HCT116 (cell line): Measurements from ENCODE around the gene APOB.

ENCODE experiments used
- ELF1 ChIP-seq: IDR thresholded peaks from 2 replicates; pipeline ENCODE4 v1.6.1; 2012; ENCODE audit warnings: low read depth, borderline replicate concordance
- EZH2 ChIP-seq: fragments of 200-600 bp; sonication (generic); IDR thresholded peaks from 2 replicates; pipeline ENCODE4 v1.6.1; 2017; ENCODE audit warnings: antibody characterized with exemption, mixed run types
- EZH2phosphoT487 ChIP-seq: fragments of 200-600 bp; IDR thresholded peaks from 2 replicates; pipeline ENCODE4 v1.6.1; 2018; ENCODE audit warnings: antibody characterized with exemption, borderline replicate concordance
- JUND ChIP-seq: IDR thresholded peaks from 2 replicates; pipeline ENCODE4 v1.6.1; 2012
- POLR2A ChIP-seq: IDR thresholded peaks from 2 replicates; pipeline ENCODE4 v1.7.0; 2011; ENCODE audit warnings: borderline replicate concordance; ENCODE audit not compliant: insufficient read depth, insufficient read length; ENCODE audit errors: extremely low read depth
- POLR2AphosphoS5 ChIP-seq: IDR thresholded peaks from 2 replicates; pipeline ENCODE4 v1.6.1; 2011; ENCODE audit warnings: mild to moderate bottlenecking, low read depth, low read length, moderate library complexity
- SP1 ChIP-seq: IDR thresholded peaks from 2 replicates; pipeline ENCODE4 v1.6.1; 2012; ENCODE audit warnings: low read depth
- TF ChIP-seq, protein P1 (sequence below), 3 experiments: fragments of 200-600 bp in 1 of 3; sonication (generic) in 1 of 3; IDR thresholded peaks in 2 of 3; conservative IDR thresholded peaks in 1 of 3; 2 replicates each; pipeline ENCODE4 v1.5.1; 2012 to 2017; ENCODE audit warnings: low read depth in 2 of 3, low read length in 2 of 3, antibody characterized with exemption in 1 of 3, borderline replicate concordance in 1 of 3, control low read depth in 1 of 3, mild to moderate bottlenecking in 1 of 3, mixed read lengths in 1 of 3, mixed run types in 1 of 3, moderate library complexity in 1 of 3; ENCODE audit not compliant: insufficient read depth in 1 of 3
- TF ChIP-seq, protein P2 (sequence below): IDR thresholded peaks from 2 replicates; pipeline ENCODE4 v1.6.1; 2012
- TF ChIP-seq, protein P3 (sequence below): IDR thresholded peaks from 2 replicates; pipeline ENCODE4 v1.6.1; 2012; ENCODE audit warnings: low read depth
- TF ChIP-seq, protein P4 (sequence below): IDR thresholded peaks from 2 replicates; pipeline ENCODE4 v1.6.1; 2012

DNA sequence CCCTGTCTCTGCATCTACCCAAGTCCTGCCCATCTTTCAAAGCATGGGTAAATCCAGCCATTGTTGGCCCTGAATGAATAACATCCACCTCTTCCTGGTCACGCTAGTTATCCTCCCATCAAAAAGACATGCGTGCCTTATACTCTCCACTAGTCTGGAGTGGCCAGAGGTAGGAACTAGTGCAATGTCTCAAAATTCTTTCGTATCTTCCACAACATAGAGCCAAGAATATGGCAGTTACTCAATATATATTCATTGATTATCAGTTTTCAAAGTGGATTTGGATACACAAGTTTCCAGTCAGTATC lies 8.9 kb downstream of the APOB start:
- no peak for TF ChIP-seq EZH2
- TF ChIP-seq POLR2AphosphoS5 = no peak
- no peak for TF ChIP-seq POLR2A
- TF ChIP-seq, protein P1, sequence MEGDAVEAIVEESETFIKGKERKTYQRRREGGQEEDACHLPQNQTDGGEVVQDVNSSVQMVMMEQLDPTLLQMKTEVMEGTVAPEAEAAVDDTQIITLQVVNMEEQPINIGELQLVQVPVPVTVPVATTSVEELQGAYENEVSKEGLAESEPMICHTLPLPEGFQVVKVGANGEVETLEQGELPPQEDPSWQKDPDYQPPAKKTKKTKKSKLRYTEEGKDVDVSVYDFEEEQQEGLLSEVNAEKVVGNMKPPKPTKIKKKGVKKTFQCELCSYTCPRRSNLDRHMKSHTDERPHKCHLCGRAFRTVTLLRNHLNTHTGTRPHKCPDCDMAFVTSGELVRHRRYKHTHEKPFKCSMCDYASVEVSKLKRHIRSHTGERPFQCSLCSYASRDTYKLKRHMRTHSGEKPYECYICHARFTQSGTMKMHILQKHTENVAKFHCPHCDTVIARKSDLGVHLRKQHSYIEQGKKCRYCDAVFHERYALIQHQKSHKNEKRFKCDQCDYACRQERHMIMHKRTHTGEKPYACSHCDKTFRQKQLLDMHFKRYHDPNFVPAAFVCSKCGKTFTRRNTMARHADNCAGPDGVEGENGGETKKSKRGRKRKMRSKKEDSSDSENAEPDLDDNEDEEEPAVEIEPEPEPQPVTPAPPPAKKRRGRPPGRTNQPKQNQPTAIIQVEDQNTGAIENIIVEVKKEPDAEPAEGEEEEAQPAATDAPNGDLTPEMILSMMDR (IDR thresholded peaks at IDR 0.05 in 2 of 3, conservative IDR thresholded peaks at IDR 0.05 in 1 of 3; ENCODE audit: borderline replicate concordance in 1 of 3, insufficient read depth in 1 of 3, low read depth in 2 of 3, low read length in 2 of 3) = no peak
- TF ChIP-seq, protein P2, sequence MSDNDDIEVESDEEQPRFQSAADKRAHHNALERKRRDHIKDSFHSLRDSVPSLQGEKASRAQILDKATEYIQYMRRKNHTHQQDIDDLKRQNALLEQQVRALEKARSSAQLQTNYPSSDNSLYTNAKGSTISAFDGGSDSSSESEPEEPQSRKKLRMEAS = no peak
- no peak for TF ChIP-seq EZH2phosphoT487
- TF ChIP-seq, protein P3, sequence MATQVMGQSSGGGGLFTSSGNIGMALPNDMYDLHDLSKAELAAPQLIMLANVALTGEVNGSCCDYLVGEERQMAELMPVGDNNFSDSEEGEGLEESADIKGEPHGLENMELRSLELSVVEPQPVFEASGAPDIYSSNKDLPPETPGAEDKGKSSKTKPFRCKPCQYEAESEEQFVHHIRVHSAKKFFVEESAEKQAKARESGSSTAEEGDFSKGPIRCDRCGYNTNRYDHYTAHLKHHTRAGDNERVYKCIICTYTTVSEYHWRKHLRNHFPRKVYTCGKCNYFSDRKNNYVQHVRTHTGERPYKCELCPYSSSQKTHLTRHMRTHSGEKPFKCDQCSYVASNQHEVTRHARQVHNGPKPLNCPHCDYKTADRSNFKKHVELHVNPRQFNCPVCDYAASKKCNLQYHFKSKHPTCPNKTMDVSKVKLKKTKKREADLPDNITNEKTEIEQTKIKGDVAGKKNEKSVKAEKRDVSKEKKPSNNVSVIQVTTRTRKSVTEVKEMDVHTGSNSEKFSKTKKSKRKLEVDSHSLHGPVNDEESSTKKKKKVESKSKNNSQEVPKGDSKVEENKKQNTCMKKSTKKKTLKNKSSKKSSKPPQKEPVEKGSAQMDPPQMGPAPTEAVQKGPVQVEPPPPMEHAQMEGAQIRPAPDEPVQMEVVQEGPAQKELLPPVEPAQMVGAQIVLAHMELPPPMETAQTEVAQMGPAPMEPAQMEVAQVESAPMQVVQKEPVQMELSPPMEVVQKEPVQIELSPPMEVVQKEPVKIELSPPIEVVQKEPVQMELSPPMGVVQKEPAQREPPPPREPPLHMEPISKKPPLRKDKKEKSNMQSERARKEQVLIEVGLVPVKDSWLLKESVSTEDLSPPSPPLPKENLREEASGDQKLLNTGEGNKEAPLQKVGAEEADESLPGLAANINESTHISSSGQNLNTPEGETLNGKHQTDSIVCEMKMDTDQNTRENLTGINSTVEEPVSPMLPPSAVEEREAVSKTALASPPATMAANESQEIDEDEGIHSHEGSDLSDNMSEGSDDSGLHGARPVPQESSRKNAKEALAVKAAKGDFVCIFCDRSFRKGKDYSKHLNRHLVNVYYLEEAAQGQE = no peak
- no peak for TF ChIP-seq ELF1
- no peak for TF ChIP-seq SP1
- no peak for TF ChIP-seq JUND
- TF ChIP-seq, protein P4, sequence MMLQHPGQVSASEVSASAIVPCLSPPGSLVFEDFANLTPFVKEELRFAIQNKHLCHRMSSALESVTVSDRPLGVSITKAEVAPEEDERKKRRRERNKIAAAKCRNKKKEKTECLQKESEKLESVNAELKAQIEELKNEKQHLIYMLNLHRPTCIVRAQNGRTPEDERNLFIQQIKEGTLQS = no peak
